ENCODE measurements around the gene TOM1L2. TPM values are rescaled to one million over a fixed set of nuclear protein-coding genes. Genes with fewer than 3 reads are reported as not detected.
A peak's percentile ranks its signal among the peaks of the same experiment; 100 is the strongest.

TOM1L2 gene
- total and polyA plus RNA-seq, 11 donors = 122 to 345 (median 247) TPM

- peak; percentile 95 to 99 for TF ChIP-seq POLR2A (IDR thresholded peaks at IDR 0.05)
- no peak for TF ChIP-seq CTCF (IDR thresholded peaks at IDR 0.05)
- ATAC-seq = peak; percentile 81 to 86 (median 84)
- H3K4me3 ChIP-seq = peak overlapping the region; percentile 51 to 98 (median 76)
- 0 to 1% (median 0%) methylated on average over 21 to 69 of the region's 69 CpGs for WGBS, 4 donors
- intact Hi-C loops (cut with DNase I) = loop anchor here in 1 of 10 donors (2.0 kb wide), 1 partner anchor 14 kb away; no protein-coding TSS in a partner anchor
- H3K27ac ChIP-seq = peak overlapping the region; percentile 96 to 99 (median 98)
- peaks cover 29 to 82% (median 67%) of the 10 kb centered on the region in 12 donors for H3K4me1 ChIP-seq
- DNase-seq = peak; percentile 97 to 99 (median 98)
- no peaks in the 10 kb centered on the region for H3K27me3 ChIP-seq
- no peaks in the 10 kb centered on the region for H3K9me3 ChIP-seq
- peaks cover 0 to 12% (median 0%) of the 10 kb centered on the region in 9 donors for H3K36me3 ChIP-seq
Measured at GRCh38 chr17:17836250-17836817, 135.9 kb downstream of the TOM1L2 start.

GRCh38 chr17:17835415-17836249 lies 136.6 kb downstream of the TOM1L2 start:
- peak overlapping the region; percentile 96 to 99 (median 98) for H3K27ac ChIP-seq
- no peak for DNase-seq
- TF ChIP-seq CTCF (IDR thresholded peaks at IDR 0.05) (no peak), POLR2A (IDR thresholded peaks at IDR 0.05) (no peak)
- no peak for ATAC-seq
- 24 to 30% (median 26%) methylated on average over 22 to 25 of the region's 25 CpGs for WGBS, 4 donors
- H3K4me3 ChIP-seq = peak overlapping the region in 11 of 12 donors; percentile 58 to 98 (median 78)
- peaks cover 22 to 82% (median 62%) of the 10 kb centered on the region in 12 donors for H3K4me1 ChIP-seq
- peaks cover 0 to 15% (median 0%) of the 10 kb centered on the region in 9 donors for H3K36me3 ChIP-seq
- H3K9me3 ChIP-seq = no peaks in the 10 kb centered on the region
- H3K27me3 ChIP-seq = no peaks in the 10 kb centered on the region
- intact Hi-C loops (cut with DNase I) = loop anchor here in 1 of 10 donors (2.0 kb wide), 1 partner anchor 13 kb away; no protein-coding TSS in a partner anchor

DNA sequence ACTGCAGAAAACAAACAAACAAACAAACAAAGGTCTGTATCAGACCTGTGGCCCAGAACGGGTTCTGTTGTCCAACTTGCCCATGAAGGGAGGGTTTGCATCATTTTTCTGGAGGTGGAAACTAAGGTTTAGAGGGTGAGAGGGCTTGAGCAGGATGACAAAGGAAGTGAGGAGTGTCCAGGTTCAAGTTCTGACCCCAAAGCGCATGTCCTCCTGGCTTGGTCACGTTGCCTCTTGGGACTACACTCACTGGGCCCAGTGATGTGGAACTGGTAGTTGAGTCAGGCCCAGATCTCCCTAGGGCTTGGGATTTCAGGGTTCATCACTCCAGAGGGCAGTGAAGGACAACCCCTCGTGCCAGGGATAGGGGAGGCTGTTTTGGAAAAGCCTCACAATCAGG lies 137.2 kb downstream of the TOM1L2 start:
- DNase-seq (no peak), ATAC-seq (no peak)
- Histone ChIP-seq H3K27me3 (no peaks in the 10 kb centered on the region), H3K4me3 (peak overlapping the region in 2 of 12 donors; percentile 79 to 86), H3K27ac (peak overlapping the region in 9 of 12 donors; percentile 96 to 99 (median 99)), H3K9me3 (no peaks in the 10 kb centered on the region), H3K36me3 (peaks cover 0 to 15% (median 0%) of the 10 kb centered on the region in 9 donors), H3K4me1 (peaks cover 21 to 78% (median 58%) of the 10 kb centered on the region in 12 donors)
- TF ChIP-seq CTCF (IDR thresholded peaks at IDR 0.05) (no peak), POLR2A (IDR thresholded peaks at IDR 0.05) (no peak)
- intact Hi-C loops (cut with DNase I) = no loop called here
- 76 to 88% (median 81%) methylated on average over 4 of the region's 4 CpGs for WGBS, 4 donors

All from heart left ventricle (tissue), 16 donors.